HCT116 (cell line): Measurements from ENCODE around the gene MOB4. TPM values are rescaled to one million over a fixed set of nuclear protein-coding genes. Genes with fewer than 3 reads are reported as not detected.

Experiments
- ATAC-seq: fragments of 200-7000 bp; cut with Tn5 transposase; 2 replicates; pipeline ENCODE4 v1.9.1; 2020; ENCODE audit warnings: mild to moderate bottlenecking, moderate library complexity
- BruUV-seq: library from RNA; stranded (reverse); fragments of 400-500 nt; replicated peaks from 2 replicates; lab custom pipeline; 2021; lab: Mats Ljungman, UMichigan
- CTCF ChIA-PET: fragments of 300-600 bp; sonication (Branson Sonifier 250); formaldehyde crosslinking; loops from one replicate; lab custom pipeline; 2021; ENCODE audit warnings: antibody characterized with exemption; lab: Charles Lee
- POLR2A ChIA-PET: fragments of 300-600, 350-600 bp; sonication (Branson Sonifier 250); formaldehyde crosslinking; loops from one replicate; lab custom pipeline; 2021; ENCODE audit warnings: antibody characterized with exemption; lab: Charles Lee
- RAD21 ChIA-PET, 2 experiments: fragments of 300-600 bp; sonication (Branson Sonifier 250); formaldehyde crosslinking; loops; one replicate each; lab custom pipeline; 2023; ENCODE audit warnings: low total read pairs in 2 of 2; ENCODE audit not compliant: uncharacterized antibody in 2 of 2, unreplicated experiment in 2 of 2, low non-redundant PET in 1 of 2; lab: Charles Lee
- DNase-seq: peaks from one replicate; pipeline ENCODE4 v3.0.0-alpha.2; 2010; ENCODE audit warnings: low read depth, low spot score
- H2AFZ ChIP-seq: fragments of 200-600 bp; shearing (Covaris generic), sonication (generic); 2 replicates; pipeline ENCODE4 v1.6.1; 2017; ENCODE audit warnings: low read depth, mixed run types, mixed read lengths, antibody characterized with exemption, low read length; ENCODE audit not compliant: poor library complexity, severe bottlenecking
- H3K27ac ChIP-seq: 2 replicates; pipeline ENCODE4 v1.5.1; 2012; ENCODE audit warnings: low read depth, low read length
- H3K27me3 ChIP-seq: fragments of 200-600 bp; sonication (generic); 2 replicates; pipeline ENCODE4 v1.6.1; 2016; ENCODE audit warnings: mixed run types, low read length, mixed read lengths; ENCODE audit not compliant: insufficient read depth
- H3K36me3 ChIP-seq, 2 experiments: fragments of 200-500 bp in 1 of 2; fragments of 200-600 bp in 1 of 2; sonication (Bioruptor generic) in 1 of 2; sonication (generic) in 1 of 2; 2 replicates each; pipeline versions ENCODE4 v1.5.1 to v1.6.1; 2014 to 2016; ENCODE audit warnings: low read length in 2 of 2, inconsistent platforms in 1 of 2, mixed read lengths in 1 of 2, mixed run types in 1 of 2; ENCODE audit not compliant: insufficient read depth in 2 of 2, control insufficient read depth in 1 of 2
- H3K4me1 ChIP-seq, 2 experiments: fragments of 200-600 bp in 1 of 2; sonication (generic) in 1 of 2; 2 replicates each; pipeline versions ENCODE4 v1.5.1 to v1.6.1; 2012 to 2017; ENCODE audit warnings: low read length in 2 of 2, inconsistent platforms in 1 of 2, mild to moderate bottlenecking in 1 of 2, mixed read lengths in 1 of 2, mixed run types in 1 of 2, moderate library complexity in 1 of 2; ENCODE audit not compliant: insufficient read depth in 2 of 2, control insufficient read depth in 1 of 2
- H3K4me2 ChIP-seq: fragments of 200-600 bp; sonication (generic); 2 replicates; pipeline ENCODE4 v1.6.1; 2017; ENCODE audit warnings: mixed run types, low read length, mixed read lengths
- H3K4me3 ChIP-seq, 2 experiments: fragments of 200-600 bp in 1 of 2; sonication (generic) in 1 of 2; replicated peaks in 1 of 2; 2 replicates each; pipeline ENCODE4 v1.5.1; 2011 to 2016; ENCODE audit warnings: low read length in 2 of 2, control low read depth in 1 of 2, low read depth in 1 of 2, mild to moderate bottlenecking in 1 of 2, mixed read lengths in 1 of 2, mixed run types in 1 of 2
- H3K79me2 ChIP-seq: fragments of 200-600 bp; sonication (generic); 2 replicates; pipeline ENCODE4 v1.6.1; 2017; ENCODE audit warnings: mild to moderate bottlenecking, mixed run types, low read length, moderate library complexity, mixed read lengths; ENCODE audit not compliant: insufficient read depth
- H3K9ac ChIP-seq: fragments of 200-600 bp; sonication (generic); 2 replicates; pipeline ENCODE4 v1.6.1; 2016; ENCODE audit warnings: low read length, mixed read lengths
- H3K9me2 ChIP-seq: fragments of 200-600 bp; sonication (generic), shearing (Covaris generic); 2 replicates; pipeline ENCODE4 v1.6.1; 2017; ENCODE audit warnings: mixed run types, mild to moderate bottlenecking, moderate library complexity; ENCODE audit not compliant: insufficient read depth
- H3K9me3 ChIP-seq, 2 experiments: fragments of 200-500 bp in 1 of 2; fragments of 200-600 bp in 1 of 2; sonication (Bioruptor generic) in 1 of 2; sonication (generic) in 1 of 2; 2 replicates each; pipeline ENCODE4 v1.6.1; 2014 to 2017; ENCODE audit warnings: low read length in 2 of 2, mixed read lengths in 2 of 2, inconsistent platforms in 1 of 2, low read depth in 1 of 2, mild to moderate bottlenecking in 1 of 2, mixed run types in 1 of 2, moderate library complexity in 1 of 2; ENCODE audit not compliant: control insufficient read depth in 1 of 2, insufficient read depth in 1 of 2
- H4K20me1 ChIP-seq: fragments of 200-600 bp; sonication (generic), shearing (Covaris generic); 2 replicates; pipeline ENCODE4 v1.6.1; 2017; ENCODE audit warnings: mixed run types, mild to moderate bottlenecking, moderate library complexity; ENCODE audit not compliant: insufficient read depth
- ATF3 ChIP-seq: IDR thresholded peaks from 2 replicates; pipeline ENCODE4 v1.6.1; 2012
- CBX3 ChIP-seq: IDR thresholded peaks from 2 replicates; pipeline ENCODE4 v1.6.1; 2012; ENCODE audit warnings: low read depth
- CEBPB ChIP-seq: IDR thresholded peaks from 2 replicates; pipeline ENCODE4 v1.6.1; 2012; ENCODE audit warnings: low read depth
- EZH2phosphoT487 ChIP-seq: fragments of 200-600 bp; IDR thresholded peaks from 2 replicates; pipeline ENCODE4 v1.6.1; 2018; ENCODE audit warnings: antibody characterized with exemption, borderline replicate concordance
- FOSL1 ChIP-seq: IDR thresholded peaks from 2 replicates; pipeline ENCODE4 v1.6.1; 2012; ENCODE audit warnings: low read depth
- MAX ChIP-seq: IDR thresholded peaks from 2 replicates; pipeline ENCODE4 v1.6.1; 2012
- POLR2AphosphoS5 ChIP-seq: IDR thresholded peaks from 2 replicates; pipeline ENCODE4 v1.6.1; 2011; ENCODE audit warnings: mild to moderate bottlenecking, low read depth, low read length, moderate library complexity
- RAD21 ChIP-seq: IDR thresholded peaks from 2 replicates; pipeline ENCODE4 v1.6.1; 2012; ENCODE audit warnings: low read depth, mild to moderate bottlenecking
- REST ChIP-seq: IDR thresholded peaks from 2 replicates; pipeline ENCODE4 v1.6.1; 2012; ENCODE audit warnings: low read depth
- SIN3A ChIP-seq: IDR thresholded peaks from 2 replicates; pipeline ENCODE4 v1.6.1; 2012; ENCODE audit warnings: low read depth
- SP1 ChIP-seq: IDR thresholded peaks from 2 replicates; pipeline ENCODE4 v1.6.1; 2012; ENCODE audit warnings: low read depth
- SRF ChIP-seq: IDR thresholded peaks from 2 replicates; pipeline ENCODE4 v1.6.1; 2012; ENCODE audit warnings: low read depth
- TCF7L2 ChIP-seq: IDR thresholded peaks from 2 replicates; pipeline ENCODE4 v1.7.0; 2011; ENCODE audit warnings: borderline replicate concordance, inconsistent platforms; ENCODE audit not compliant: insufficient read depth, insufficient read length; ENCODE audit errors: extremely low read depth
- YY1 ChIP-seq: IDR thresholded peaks from 2 replicates; pipeline ENCODE4 v1.6.1; 2011; ENCODE audit warnings: low read length, low read depth, moderate library complexity, mild to moderate bottlenecking; ENCODE audit not compliant: insufficient replicate concordance; ENCODE audit errors: extremely low read depth
- ZNF274 ChIP-seq: fragments of 200-500 bp; sonication (Bioruptor generic); IDR thresholded peaks from 2 replicates; pipeline ENCODE4 v1.6.1; 2014; ENCODE audit warnings: mild to moderate bottlenecking, low read depth, low read length, inconsistent platforms
- intact Hi-C: fragments of 100-400 bp; cut with micrococcal nuclease; formaldehyde crosslinking; loops from 2 replicates; pipeline ENCODE4 v1.10.0; 2022
- total RNA-seq: library from RNA; stranded (reverse); gene quantifications from one replicate; pipeline ENCODE4 v1.2.1, GENCODE V29; 2021; ENCODE audit not compliant: unreplicated experiment

MOB4 gene
- total RNA-seq, 1 experiment from 2014 or later = 24.4 TPM

GRCh38 chr2:197573608-197574007 is 57.7 kb downstream of the MOB4 start:
- CTCF ChIA-PET = no interaction called here
- RAD21 ChIA-PET = no interaction called here
- intact Hi-C loops = no loop called here

GRCh38 chr2:197575987-197576386 is 60.1 kb downstream of the MOB4 start:
- intact Hi-C loops = no loop called here
- no TSS peak for BruUV-seq
- Histone ChIP-seq H4K20me1 (no peaks in the 10 kb centered on the region), H3K79me2 (no peaks in the 10 kb centered on the region), H3K9me3 (peaks cover 0 to 4% of the 10 kb centered on the region in 2 experiments; a peak in 1 of 4 replicates), H3K27me3 (no peaks in the 10 kb centered on the region), H3K4me3 (no peak overlapping the region), H3K9ac (no peak overlapping the region), H3K9me2 (no peaks in the 10 kb centered on the region), H3K36me3 (peaks cover 0 to 9% of the 10 kb centered on the region in 2 experiments; a peak in 1 of 4 replicates), H3K4me1 (0 out of 4 replicates have a peak, but pooled peaks cover 0 to 3% of the 10 kb centered on the region in 2 experiments), H3K4me2 (no peak overlapping the region), H2AFZ (no peak overlapping the region), H3K27ac (no peak overlapping the region)
- ChIA-PET POLR2A (no interaction called here), RAD21 (no interaction called here), CTCF (no interaction called here)
- ATAC-seq (no peak), DNase-seq (no peak)
- TF ChIP-seq ATF3 (no peak), POLR2AphosphoS5 (no peak), MAX (no peak), CEBPB (no peak), SRF (no peak), ZNF274 (no peak), SIN3A (no peak), RAD21 (no peak), CBX3 (no peak), SP1 (no peak), REST (no peak), TCF7L2 (no peak)

More at GRCh38 chr2:197573608-197574007, 57.7 kb downstream of the MOB4 start:
- Histone ChIP-seq H3K4me2 (no peak overlapping the region), H3K4me3 (no peak overlapping the region), H3K9me2 (no peaks in the 10 kb centered on the region), H3K27ac (no peak overlapping the region), H3K4me1 (0 out of 4 replicates have a peak, but pooled peaks cover 0 to 3% of the 10 kb centered on the region in 2 experiments), H3K9me3 (peaks cover 0 to 4% of the 10 kb centered on the region in 2 experiments; a peak in 1 of 4 replicates), H3K79me2 (no peaks in the 10 kb centered on the region), H2AFZ (no peak overlapping the region), H3K9ac (no peak overlapping the region), H3K36me3 (peaks cover 0 to 9% of the 10 kb centered on the region in 2 experiments; a peak in 1 of 4 replicates), H3K27me3 (no peaks in the 10 kb centered on the region), H4K20me1 (no peaks in the 10 kb centered on the region)
- DNase-seq (no peak), ATAC-seq (no peak)
- BruUV-seq = no TSS peak
- TF ChIP-seq FOSL1 (no peak), SRF (no peak), EZH2phosphoT487 (no peak), ATF3 (no peak), YY1 (no peak), CEBPB (no peak), SIN3A (no peak)
- POLR2A ChIA-PET = no interaction called here
